GM19455 (cell line): ENCODE results near the gene FRMD4A.

Experiments used
- ATAC-seq: cut with Tn5 transposase; IDR thresholded peaks from one replicate; pipeline ENCODE4 v1.9.1; 2021; ENCODE audit not compliant: unreplicated experiment

The FRMD4A gene

DNA sequence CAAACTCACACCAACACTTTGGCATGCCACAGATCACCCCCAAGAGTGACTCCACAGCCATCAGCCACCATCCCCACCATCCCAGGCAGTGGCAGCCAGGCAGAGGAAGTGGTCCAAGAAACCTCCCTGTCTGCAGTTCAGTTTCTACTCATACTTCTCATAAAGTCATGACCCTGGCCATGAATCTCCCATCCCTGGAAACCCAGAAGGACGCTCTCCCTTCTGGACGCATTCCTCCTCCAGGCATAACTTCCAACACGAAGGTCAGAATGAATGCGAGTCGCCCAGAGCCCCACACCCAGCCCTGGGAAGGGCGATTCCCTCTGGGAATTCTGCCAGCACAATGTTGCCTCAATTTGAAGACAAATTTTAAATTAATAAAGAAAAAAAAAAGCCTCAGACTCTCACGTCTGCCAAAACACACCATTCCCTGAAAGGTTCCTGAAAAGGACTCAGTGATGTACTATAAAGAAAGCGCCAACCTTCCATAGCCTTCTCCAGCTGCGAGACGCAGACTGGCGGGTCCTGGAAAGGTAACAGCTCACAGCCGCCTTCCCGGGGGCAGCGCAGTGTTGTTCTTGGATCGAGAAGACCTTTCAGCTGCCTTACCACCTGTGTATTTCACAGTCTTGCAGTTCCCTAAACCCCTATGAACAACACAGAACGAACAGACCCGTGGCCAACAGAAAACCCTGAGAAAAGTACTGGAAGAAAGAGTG, 307.6 kb downstream of the FRMD4A start:
- no peak for ATAC-seq

- ATAC-seq: no peak
Observed at GRCh38 chr10:14022052-14022451, 308.7 kb downstream of the FRMD4A start.

DNA sequence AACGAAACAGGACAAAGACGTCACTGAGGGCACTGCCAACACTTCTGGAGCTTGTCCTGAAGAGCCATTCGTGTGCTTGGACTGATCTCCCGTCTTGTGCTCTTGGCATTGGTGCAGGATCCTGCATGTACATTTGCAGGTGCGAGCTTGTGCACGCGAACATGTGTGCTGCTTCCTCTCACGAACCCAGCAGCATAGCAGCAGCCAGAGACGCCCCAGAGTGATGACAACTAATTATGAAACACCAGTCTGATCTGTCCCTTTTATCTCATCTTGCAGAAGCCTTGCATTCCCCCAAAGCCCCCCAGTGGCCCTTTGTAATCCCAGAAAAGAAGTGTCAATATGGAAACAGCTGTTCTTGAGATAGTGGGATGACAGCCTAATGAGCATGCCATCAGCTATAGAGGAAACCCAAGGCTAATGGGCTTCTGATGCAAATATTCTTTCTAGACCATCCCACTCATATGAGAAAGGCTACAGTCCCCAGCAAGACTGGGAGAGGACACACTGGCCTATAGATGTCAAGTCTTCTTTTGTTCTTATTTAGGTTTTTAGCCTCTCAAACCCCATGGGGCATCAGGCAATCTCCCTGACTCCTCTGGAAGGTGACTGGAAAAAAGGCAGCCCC, 310.6 kb downstream of the FRMD4A start:
- no peak for ATAC-seq

GRCh38 chr10:14017467-14017866, 313.3 kb downstream of the FRMD4A start:
- ATAC-seq: no peak

DNA sequence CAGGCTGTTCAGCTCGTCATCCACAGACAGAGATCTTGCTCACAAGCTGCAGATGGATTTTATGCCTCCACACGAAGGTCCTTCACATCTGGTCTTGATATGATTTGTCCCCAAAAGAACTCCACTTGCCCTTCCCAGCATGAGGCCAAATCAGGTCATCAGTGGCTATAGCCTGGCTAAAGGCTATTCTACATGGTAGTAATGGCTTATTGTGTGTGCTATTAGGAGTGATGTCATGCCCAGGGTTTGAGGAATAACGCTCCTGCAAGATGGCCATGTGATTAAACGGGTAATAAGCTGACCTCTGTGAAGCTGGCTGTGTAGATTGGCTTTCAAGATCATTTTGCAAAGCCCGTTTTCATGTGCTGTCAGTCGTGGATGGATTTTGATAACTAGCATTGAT, 313.8 kb downstream of the FRMD4A start:
- ATAC-seq: no peak

- no peak for ATAC-seq
Observed at GRCh38 chr10:14016011-14016536, 314.6 kb downstream of the FRMD4A start.

DNA sequence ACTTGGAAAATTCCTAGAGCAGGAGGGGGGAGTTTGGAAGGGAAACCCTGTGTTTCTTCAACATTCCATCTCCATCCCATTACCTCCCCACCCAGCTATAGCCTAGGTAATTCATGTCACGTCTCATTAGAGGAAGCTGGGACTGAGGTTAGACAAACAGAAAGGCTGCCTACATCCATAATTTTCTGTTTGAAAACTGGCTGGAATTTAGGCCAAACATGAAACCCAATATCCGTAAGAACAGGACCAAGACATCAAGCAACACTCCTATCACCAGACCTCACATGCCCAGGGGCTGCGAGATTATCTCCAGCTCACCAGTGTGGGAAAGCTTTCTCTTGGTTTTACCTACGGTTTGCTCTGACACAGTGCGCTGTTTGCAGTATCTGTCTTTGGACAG, 316.3 kb downstream of the FRMD4A start:
- ATAC-seq: no peak

- no peak for ATAC-seq
Observed at GRCh38 chr10:14010769-14011574, 319.8 kb downstream of the FRMD4A start.

DNA sequence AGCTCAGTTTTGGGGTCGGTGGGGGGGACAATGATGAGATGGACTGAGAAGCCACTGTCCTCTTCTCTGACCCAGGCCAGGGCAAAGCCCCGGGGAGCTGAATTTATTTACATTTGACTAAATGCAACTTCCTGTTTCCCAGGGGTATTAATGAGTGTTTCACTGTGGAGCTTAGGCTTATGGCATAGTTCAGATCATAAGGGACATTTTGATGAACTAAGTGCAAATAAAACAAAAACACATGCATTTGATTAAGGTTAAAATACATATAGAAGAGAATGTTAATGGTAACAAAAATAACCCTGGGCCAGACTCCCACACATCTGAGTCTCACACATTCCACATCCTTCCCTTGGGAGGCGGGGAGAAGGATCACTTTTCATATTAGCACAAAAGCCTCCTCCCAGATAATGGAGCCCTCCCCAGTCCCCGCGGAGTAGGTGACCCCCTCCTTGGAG, 320.6 kb downstream of the FRMD4A start:
- ATAC-seq: no peak

DNA sequence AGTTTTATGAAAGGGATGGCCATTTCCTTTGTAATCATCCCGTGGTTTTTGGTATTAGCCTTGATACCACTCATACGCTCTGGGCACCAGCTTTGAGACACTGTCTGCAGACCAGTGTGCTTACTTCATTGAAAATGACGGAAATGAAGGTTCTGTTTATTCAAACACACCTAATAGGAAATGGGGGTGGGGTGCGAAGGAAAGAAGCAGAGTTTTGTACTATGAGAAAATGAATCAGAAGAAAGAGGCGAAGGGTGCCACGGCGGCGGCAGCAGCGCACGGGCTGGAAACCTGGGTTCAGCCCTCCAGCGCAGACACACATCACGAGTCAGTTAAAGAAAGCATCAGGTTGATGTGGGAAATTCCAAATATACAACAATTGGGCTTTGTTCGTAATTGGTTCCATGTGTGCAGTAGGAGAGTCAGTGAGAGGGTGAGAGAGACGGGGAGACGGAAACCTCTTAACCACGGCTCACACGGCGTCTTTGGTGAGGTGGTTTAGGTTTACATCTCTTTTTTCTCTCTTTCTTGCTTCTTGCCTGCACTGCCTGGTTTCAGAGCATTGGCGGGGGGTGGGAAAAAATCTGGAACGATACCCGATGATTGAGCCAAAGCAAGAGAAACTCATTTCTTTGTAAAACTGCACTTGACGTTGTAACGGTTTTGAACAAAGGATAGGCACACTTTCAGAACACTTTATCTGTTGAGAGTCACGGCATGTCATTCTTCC, 321.2 kb downstream of the FRMD4A start:
- ATAC-seq: no peak

DNA sequence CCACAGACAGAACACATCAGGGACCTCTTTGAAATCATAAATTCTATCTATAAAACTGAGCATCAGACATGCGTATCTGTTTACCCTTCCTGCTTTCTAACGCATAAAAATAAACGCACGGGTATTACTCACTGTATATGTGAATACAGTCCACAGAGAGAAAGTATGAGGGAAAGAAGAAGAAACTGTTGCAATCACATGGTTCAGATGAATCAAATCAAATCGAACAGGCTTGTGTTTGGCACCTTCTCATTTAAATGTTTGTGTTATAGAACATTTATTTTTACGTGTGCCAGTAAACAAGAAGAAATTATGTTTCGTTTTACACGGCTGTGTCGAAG, 322.0 kb downstream of the FRMD4A start:
- ATAC-seq: no peak

DNA sequence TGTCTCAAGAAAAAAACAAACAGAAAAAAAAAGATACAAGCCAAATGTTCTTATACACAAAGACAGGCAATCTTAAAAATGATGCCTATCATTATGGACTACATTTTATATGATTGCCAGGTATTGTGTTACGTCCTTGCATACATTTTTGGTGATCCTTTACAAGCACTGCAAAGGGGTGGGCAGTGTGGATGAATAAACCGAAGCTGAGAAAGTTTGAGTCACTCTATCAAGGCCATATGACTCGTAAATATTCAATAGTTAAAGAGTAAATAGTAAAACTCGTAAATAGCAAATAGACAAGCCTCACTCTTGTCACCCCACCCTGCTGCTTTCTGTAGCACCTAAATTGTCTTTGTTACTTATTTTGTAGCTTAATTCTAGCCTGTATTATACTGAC, 326.2 kb downstream of the FRMD4A start:
- ATAC-seq: no peak

DNA sequence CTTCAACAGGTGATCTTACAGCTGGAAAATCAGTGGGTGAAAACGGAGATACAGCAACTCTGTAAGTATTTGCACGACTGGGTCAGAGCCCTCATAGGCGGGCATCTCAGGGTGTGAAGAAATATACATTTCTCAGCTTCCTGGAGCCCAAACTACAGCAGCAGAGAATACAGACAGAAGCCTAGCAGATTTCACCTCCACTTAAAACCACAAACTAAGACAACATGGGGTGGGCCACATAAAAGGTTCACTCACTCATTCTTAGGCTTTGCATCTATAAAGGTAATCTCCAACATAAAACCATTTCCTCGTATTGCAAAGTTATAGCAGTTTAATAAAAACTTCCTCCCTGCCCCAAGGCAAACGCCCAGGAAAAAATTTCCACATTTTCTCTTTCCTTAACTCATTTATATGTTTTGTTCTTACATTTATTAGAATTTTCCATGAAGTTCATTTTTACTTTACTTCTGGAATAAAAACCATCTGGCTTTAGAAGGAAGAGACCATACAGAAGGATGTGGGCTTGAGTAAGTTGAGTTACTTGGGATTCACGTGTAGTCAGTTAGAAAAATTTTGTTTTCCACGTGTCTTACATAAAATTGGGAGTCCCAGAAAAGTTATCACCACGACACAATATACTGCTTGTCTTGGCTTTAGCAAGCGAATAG, 327.1 kb downstream of the FRMD4A start:
- no peak for ATAC-seq

- no peak for ATAC-seq
Observed at GRCh38 chr10:14001298-14002040, 329.3 kb downstream of the FRMD4A start.

DNA sequence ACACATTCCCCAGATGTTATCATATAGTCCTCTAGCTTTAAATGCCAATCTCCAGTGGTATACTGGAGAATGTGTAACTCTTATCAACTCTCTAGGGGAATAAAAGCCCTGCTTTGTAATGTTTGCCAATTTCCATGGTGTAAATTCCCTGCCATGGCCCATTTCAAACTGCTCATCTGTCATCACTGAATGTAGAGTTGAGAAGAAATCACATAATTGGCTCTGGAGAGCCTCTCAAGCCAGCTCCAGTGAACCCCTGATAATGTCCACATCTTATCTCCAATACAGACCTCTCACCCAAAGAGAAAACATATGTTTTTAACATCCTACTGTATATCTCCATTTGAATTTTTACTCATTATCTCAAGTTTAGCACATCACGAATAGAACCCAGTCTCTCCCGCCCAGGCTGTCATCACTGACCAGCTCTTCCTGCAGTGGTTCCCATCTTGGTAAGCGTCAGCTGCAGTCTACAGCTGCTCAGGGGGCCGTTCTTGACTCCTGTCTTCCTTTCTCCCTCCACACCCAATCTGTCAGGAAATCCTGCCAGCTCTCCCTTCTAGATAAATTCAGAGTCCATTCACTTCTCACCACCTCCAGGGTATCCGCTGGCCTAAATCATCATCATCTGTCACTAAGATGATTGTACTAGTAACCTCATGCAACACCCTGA, 332.4 kb downstream of the FRMD4A start:
- ATAC-seq: no peak

GRCh38 chr10:13997650-13998049, 333.1 kb downstream of the FRMD4A start:
- ATAC-seq: no peak

DNA sequence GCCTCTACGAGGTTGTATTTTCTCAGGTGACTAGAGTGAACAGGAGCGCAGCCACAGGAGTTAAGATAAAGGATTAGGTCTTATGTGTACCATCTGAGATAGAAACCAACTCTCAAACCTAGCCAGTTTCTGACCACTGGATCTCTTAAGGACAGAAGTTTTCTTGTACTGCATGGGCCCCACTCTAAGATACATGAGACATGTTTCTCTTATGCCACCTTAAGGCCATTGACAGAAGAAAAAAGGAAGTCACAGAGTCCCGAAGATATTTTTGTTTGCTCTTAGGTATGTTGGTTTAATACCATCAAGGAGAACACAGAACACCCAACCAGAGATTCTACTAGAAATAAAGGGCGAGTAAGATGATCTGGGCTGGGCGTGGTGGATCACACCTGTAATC, 335.8 kb downstream of the FRMD4A start:
- no peak for ATAC-seq

DNA sequence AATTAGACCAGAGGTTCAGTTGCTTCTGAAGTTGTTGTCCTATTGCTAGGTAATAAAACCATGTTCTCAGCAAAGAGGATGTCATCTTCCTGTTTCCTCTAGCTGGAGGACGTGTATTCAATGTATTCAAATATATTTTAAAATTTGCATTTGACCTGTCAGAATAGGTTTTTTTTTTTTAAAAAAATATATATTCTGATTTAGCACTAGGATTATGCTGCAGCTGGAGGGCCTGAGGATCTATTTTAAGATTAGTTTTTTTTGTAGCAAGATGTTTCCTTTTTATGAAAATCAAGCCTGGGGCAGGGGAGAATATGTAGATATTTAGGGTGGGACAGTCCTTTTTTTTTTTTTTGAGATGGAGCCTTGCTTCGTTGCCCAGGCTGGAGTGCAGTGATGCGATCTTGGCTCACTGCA, 337.0 kb downstream of the FRMD4A start:
- no peak for ATAC-seq

- no peak for ATAC-seq
Observed at GRCh38 chr10:13993169-13993568, 337.6 kb downstream of the FRMD4A start.
